ENCODE data around the gene TDRD10. TPM values are rescaled to one million over a fixed set of nuclear protein-coding genes. Genes with fewer than 3 reads are reported as not detected.
A peak's percentile ranks its signal among the peaks of the same experiment; 100 is the strongest.

Gene TDRD10
- polyA plus RNA-seq, 4 donors = 0.81 to 3.4 (median 1.6) TPM; not detected in 1

DNA sequence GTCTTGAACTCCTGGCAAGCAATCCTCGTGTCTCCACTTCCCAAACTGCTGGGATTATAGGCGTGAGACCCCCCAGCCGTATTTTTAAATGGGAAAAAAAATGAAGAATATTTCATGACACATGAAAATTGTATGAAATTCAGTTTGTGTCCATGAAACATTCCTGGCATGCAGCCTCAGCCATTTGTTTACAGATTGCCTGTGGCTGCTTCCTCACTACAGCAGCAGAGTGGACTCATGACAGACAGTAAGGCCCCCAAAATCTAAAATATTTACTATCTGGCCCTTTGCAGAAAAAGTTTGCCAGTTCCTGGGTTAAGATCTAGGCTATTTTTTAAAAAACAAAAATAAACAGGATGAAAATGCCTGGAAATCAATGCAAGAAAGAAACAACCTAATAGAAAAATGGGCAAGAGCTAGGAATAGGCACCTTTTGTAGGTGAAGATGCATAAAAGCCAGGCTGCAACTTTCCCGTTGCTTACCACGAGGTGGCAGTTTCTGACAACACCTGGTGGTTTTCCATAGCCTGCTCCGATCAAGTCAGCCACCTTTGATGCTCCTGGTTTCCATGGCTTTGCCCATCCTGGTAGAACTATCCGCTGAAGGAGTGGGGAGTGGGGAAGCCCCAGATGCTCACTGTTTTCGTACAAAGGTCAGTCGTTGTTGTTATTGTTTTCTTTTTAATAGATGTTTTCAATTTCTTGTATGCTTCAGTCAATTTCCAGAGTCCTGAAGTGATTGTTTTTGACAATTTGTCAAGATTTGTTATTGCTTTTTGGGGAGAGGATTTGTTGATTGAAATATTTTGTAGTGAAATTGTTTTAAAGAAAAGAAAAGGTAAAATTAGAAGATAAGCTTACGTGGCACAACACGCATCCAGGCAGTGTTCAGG is 32.2 kb downstream of the TDRD10 start:
- no peak for FAIRE-seq
- no peaks in the 10 kb centered on the region for H3K36me3 ChIP-seq (ENCODE audit: control insufficient read depth in 3 of 3, insufficient read depth in 2 of 3, low read depth in 1 of 3, low read length in 3 of 3)
- H3K9me3 ChIP-seq (ENCODE audit: control insufficient read depth in 2 of 2, insufficient read depth in 1 of 2, low read depth in 1 of 2, low read length in 1 of 2) = peaks cover 0 to 4% of the 10 kb centered on the region in 2 donors
- H3K4me3 ChIP-seq (ENCODE audit: low read depth in 1 of 3, low read length in 3 of 3) = no peak overlapping the region
- H3K27me3 ChIP-seq (ENCODE audit: control insufficient read depth in 3 of 3, insufficient read depth in 3 of 3, low read length in 3 of 3) = peaks cover 0 to 7% (median 2%) of the 10 kb centered on the region in 3 donors
- no peaks in the 10 kb centered on the region for H3K4me1 ChIP-seq (ENCODE audit: control insufficient read depth in 3 of 3, insufficient read depth in 2 of 3, low read depth in 1 of 3, low read length in 2 of 3)
- no peak overlapping the region for H3K27ac ChIP-seq (ENCODE audit: low read depth in 1 of 3, low read length in 2 of 3)
- 45 to 60% (median 50%) methylated on average over 11 of the region's 11 CpGs for WGBS, 3 donors
- DNase-seq = peak; percentile 58 to 68

DNA sequence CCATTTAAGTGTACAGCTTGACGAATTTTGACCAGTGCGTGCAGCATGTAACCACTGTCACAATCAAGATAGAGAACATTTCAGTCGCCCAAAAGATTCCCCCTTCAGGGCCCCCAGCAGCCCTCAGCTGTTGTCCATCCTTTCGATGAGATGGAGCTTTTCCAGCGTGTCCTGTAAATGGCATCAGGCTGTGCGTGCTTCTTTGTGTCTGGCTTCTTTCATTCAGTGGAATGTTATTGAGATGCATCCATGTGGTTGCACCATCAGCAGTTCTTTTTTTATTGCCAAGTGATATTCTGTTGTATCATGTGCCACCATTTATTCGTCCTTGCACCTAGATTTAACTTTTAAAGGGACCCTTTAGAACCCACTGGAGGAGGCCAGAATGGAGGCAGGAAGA is 34.6 kb downstream of the TDRD10 start:
- H3K4me3 ChIP-seq (ENCODE audit: low read depth in 1 of 3, low read length in 3 of 3) = no peak overlapping the region
- FAIRE-seq = no peak
- H3K9me3 ChIP-seq (ENCODE audit: control insufficient read depth in 2 of 2, insufficient read depth in 1 of 2, low read depth in 1 of 2, low read length in 1 of 2) = peaks cover 0 to 4% of the 10 kb centered on the region in 2 donors
- H3K4me1 ChIP-seq (ENCODE audit: control insufficient read depth in 3 of 3, insufficient read depth in 2 of 3, low read depth in 1 of 3, low read length in 2 of 3) = no peaks in the 10 kb centered on the region
- H3K27me3 ChIP-seq (ENCODE audit: control insufficient read depth in 3 of 3, insufficient read depth in 3 of 3, low read length in 3 of 3) = peaks cover 0 to 19% (median 2%) of the 10 kb centered on the region in 3 donors
- DNase-seq = no peak
- no peak overlapping the region for H3K27ac ChIP-seq (ENCODE audit: low read depth in 1 of 3, low read length in 2 of 3)
- no peaks in the 10 kb centered on the region for H3K36me3 ChIP-seq (ENCODE audit: control insufficient read depth in 3 of 3, insufficient read depth in 2 of 3, low read depth in 1 of 3, low read length in 3 of 3)
- 67 to 82% (median 79%) methylated on average over 7 of the region's 7 CpGs for WGBS, 3 donors

DNA sequence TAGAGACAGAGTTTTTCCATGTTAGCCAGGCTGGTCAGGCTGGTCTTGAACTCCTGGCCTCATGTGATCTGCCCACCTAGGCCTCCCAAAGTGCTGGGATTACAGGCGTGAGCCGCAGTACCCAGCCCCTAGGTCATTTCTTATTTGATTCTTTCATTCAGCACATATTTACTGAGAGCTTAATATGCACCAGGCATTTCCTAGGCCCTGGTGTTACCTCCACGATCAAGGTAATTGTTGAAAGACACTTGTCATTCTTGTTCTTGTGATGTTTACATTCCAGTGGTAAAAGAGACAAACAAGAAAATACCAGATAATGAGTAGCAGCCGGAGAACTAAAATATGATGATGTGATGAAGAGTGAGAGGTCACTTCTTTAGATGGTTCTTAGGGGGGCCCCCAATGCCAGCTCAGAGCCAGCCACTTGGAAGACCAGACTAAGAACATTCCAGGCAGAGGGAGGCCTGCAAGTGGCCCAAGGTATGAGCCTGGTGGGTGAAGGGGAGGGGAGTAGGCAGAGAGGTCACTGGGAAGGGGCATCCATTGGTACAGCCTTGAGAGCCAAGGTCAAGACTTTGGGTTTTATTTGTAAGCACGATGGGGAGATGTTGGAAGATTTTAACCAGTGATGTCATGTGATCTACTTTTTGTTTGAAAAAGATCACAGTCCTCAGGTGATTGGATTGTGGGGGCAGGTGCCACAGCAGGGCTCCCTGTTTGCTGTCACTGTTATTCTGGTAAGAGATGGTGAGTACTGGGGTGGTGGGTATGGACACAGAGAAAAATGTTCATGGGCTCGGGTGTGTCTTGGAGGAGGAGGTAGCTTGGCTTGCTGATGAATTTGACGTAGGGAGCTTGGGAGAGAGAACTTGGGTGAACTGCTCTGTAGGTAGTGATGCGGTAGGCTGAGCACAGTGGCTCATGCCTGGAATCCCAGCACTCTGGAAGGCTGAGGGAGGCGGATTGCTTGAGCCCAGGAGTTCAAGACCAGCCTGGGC is 37.8 kb downstream of the TDRD10 start:
- Histone ChIP-seq H3K36me3 (ENCODE audit: control insufficient read depth in 3 of 3, insufficient read depth in 2 of 3, low read depth in 1 of 3, low read length in 3 of 3) (no peaks in the 10 kb centered on the region), H3K9me3 (ENCODE audit: control insufficient read depth in 2 of 2, insufficient read depth in 1 of 2, low read depth in 1 of 2, low read length in 1 of 2) (peaks cover 0 to 4% of the 10 kb centered on the region in 2 donors), H3K27me3 (ENCODE audit: control insufficient read depth in 3 of 3, insufficient read depth in 3 of 3, low read length in 3 of 3) (peaks cover 0 to 28% (median 2%) of the 10 kb centered on the region in 3 donors), H3K27ac (ENCODE audit: low read depth in 1 of 3, low read length in 2 of 3) (no peak overlapping the region), H3K4me3 (ENCODE audit: low read depth in 1 of 3, low read length in 3 of 3) (no peak overlapping the region), H3K4me1 (ENCODE audit: control insufficient read depth in 3 of 3, insufficient read depth in 2 of 3, low read depth in 1 of 3, low read length in 2 of 3) (no peaks in the 10 kb centered on the region)
- FAIRE-seq (no peak), DNase-seq (no peak)
- 69 to 80% (median 77%) methylated on average over 9 of the region's 9 CpGs for WGBS, 3 donors

DNA sequence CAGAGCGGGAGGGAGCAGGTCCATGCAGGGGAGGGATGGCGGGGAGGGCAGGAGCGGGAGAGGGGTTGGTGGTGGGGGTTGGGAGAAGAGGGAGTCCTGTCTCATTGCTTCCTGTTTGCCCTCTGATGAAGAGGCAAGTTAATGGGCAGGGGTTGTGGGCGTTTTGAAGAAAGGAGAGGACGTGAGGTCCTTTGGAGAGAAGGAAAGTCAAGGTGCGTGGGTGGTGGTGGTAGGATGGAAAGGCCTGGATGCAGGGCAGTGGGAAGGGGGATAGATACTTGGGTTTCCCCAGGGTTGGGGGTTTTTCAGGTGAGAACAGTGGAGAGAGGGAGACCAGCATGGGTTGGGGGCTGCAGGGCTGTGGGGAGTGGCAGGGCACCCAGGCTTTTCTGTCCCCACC is 39.2 kb downstream of the TDRD10 start:
- WGBS, 3 donors = 45 to 56% (median 53%) methylated on average over 6 of the region's 6 CpGs
- peaks cover 0 to 28% (median 2%) of the 10 kb centered on the region in 3 donors for H3K27me3 ChIP-seq (ENCODE audit: control insufficient read depth in 3 of 3, insufficient read depth in 3 of 3, low read length in 3 of 3)
- H3K36me3 ChIP-seq (ENCODE audit: control insufficient read depth in 3 of 3, insufficient read depth in 2 of 3, low read depth in 1 of 3, low read length in 3 of 3) = no peaks in the 10 kb centered on the region
- DNase-seq (no peak), FAIRE-seq (no peak)
- H3K9me3 ChIP-seq (ENCODE audit: control insufficient read depth in 2 of 2, insufficient read depth in 1 of 2, low read depth in 1 of 2, low read length in 1 of 2) = no peaks in the 10 kb centered on the region
- no peak overlapping the region for H3K27ac ChIP-seq (ENCODE audit: low read depth in 1 of 3, low read length in 2 of 3)
- no peaks in the 10 kb centered on the region for H3K4me1 ChIP-seq (ENCODE audit: control insufficient read depth in 3 of 3, insufficient read depth in 2 of 3, low read depth in 1 of 3, low read length in 2 of 3)
- no peak overlapping the region for H3K4me3 ChIP-seq (ENCODE audit: low read depth in 1 of 3, low read length in 3 of 3)

DNA sequence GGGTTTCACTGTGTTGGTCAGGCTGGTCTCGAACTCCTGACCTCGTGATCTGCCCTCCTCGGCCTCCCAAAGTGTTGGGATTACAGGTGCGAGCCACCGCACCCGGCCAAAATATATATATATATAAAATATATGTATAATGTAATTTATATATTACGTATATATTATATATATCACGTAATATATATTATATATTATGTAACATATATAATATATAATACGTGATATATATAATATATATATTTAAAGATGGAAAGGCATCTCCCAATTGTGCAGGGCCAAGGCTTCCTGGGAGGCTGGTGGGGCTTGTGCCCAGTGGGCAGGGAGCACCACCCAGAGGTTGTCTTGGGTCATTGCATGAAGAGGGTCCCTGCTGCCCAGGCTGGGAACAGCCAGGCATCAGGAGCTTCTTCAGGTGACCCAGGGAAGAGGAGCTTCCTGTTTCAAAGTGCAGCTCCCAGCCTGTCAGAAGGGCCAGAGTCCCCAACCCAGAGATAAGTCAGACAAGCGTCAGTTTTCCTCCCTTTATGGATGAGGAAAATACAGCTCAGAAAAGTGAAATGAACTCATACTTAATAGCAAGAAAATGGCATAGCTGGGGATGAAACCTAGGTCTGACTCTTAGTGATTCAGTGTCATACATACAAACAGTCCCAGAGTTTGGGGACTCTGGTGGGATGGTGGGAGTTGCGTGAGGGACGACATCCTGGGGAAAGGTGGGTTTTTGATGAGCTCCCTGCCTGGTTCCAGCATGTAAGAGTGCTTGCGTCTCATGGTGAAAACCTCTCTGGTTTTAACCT is 44.4 kb downstream of the TDRD10 start:
- H3K4me1 ChIP-seq (ENCODE audit: control insufficient read depth in 3 of 3, insufficient read depth in 2 of 3, low read depth in 1 of 3, low read length in 2 of 3) = peaks cover 0 to 8% (median 3%) of the 10 kb centered on the region in 3 donors
- 79 to 84% (median 81%) methylated on average over 13 of the region's 13 CpGs for WGBS, 3 donors
- H3K27ac ChIP-seq (ENCODE audit: low read depth in 1 of 3, low read length in 2 of 3) = peak overlapping the region in 1 of 3 donors; percentile 49
- no peaks in the 10 kb centered on the region for H3K9me3 ChIP-seq (ENCODE audit: control insufficient read depth in 2 of 2, insufficient read depth in 1 of 2, low read depth in 1 of 2, low read length in 1 of 2)
- H3K36me3 ChIP-seq (ENCODE audit: control insufficient read depth in 3 of 3, insufficient read depth in 2 of 3, low read depth in 1 of 3, low read length in 3 of 3) = peaks cover 9 to 27% (median 10%) of the 10 kb centered on the region in 3 donors
- no peak for FAIRE-seq
- no peak overlapping the region for H3K4me3 ChIP-seq (ENCODE audit: low read depth in 1 of 3, low read length in 3 of 3)
- H3K27me3 ChIP-seq (ENCODE audit: control insufficient read depth in 3 of 3, insufficient read depth in 3 of 3, low read length in 3 of 3) = peaks cover 0 to 9% (median 0%) of the 10 kb centered on the region in 3 donors
- DNase-seq = peak; percentile 61 to 83

DNA sequence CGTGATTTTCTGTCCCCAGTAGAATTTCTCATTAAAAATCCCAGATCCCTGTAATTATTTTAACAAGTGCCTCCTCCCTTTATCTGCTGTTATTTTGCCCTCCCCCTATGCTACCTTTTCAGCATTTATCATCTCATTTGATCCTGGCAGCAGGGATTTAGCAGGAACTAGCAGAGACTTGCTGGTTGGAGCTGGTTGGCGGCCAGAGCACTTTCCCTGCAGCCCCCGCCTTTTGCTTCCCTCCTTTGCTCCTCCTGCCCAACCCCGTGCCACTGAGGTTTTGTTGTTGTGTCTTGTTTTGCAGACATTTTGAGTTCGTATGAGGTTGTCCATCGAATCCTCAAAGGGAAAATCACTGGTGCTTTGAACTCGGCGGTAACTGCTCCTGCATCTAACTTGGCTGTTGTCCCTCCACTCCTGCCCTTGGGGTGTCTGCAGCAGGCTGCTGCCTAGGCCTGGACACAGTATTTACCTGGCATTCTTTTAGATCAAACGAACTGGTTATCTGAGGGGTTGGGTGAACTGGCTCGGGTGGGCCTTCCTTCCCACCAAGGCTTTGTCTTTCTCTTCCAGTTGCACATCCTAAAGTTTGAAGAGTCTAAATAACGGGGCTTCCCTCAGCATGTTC is 45.2 kb downstream of the TDRD10 start:
- H3K36me3 ChIP-seq (ENCODE audit: control insufficient read depth in 3 of 3, insufficient read depth in 2 of 3, low read depth in 1 of 3, low read length in 3 of 3) = peaks cover 14 to 34% (median 17%) of the 10 kb centered on the region in 3 donors
- 67 to 71% (median 69%) methylated on average over 11 of the region's 11 CpGs for WGBS, 3 donors
- no peak overlapping the region for H3K4me3 ChIP-seq (ENCODE audit: low read depth in 1 of 3, low read length in 3 of 3)
- H3K9me3 ChIP-seq (ENCODE audit: control insufficient read depth in 2 of 2, insufficient read depth in 1 of 2, low read depth in 1 of 2, low read length in 1 of 2) = no peaks in the 10 kb centered on the region
- peak overlapping the region in 1 of 3 donors; percentile 49 for H3K27ac ChIP-seq (ENCODE audit: low read depth in 1 of 3, low read length in 2 of 3)
- DNase-seq = no peak
- FAIRE-seq = no peak
- peaks cover 0 to 8% (median 4%) of the 10 kb centered on the region in 3 donors for H3K4me1 ChIP-seq (ENCODE audit: control insufficient read depth in 3 of 3, insufficient read depth in 2 of 3, low read depth in 1 of 3, low read length in 2 of 3)
- peaks cover 0 to 9% (median 0%) of the 10 kb centered on the region in 3 donors for H3K27me3 ChIP-seq (ENCODE audit: control insufficient read depth in 3 of 3, insufficient read depth in 3 of 3, low read length in 3 of 3)

DNA sequence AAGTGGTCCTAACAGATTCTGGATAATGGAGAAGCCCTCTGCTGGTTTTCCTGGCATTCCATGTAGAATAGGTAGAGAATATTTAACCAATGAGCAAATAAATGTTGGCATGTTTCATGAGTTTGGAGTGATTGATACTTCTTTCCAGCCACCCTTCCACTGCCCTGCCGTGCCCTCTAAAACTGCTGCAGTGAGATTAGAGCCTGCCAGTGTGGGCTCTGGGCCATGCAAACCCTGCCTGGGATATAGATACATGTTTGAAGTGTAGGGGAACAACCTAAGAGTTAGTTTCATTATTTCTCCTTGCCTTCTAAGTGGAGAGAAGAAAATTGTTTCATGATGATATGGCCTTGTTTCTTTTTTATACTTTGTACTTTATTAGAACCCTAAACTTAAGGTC is 46.0 kb downstream of the TDRD10 start:
- peaks cover 20 to 41% (median 25%) of the 10 kb centered on the region in 3 donors for H3K36me3 ChIP-seq (ENCODE audit: control insufficient read depth in 3 of 3, insufficient read depth in 2 of 3, low read depth in 1 of 3, low read length in 3 of 3)
- no peak overlapping the region for H3K4me3 ChIP-seq (ENCODE audit: low read depth in 1 of 3, low read length in 3 of 3)
- peaks cover 0 to 4% (median 0%) of the 10 kb centered on the region in 3 donors for H3K27me3 ChIP-seq (ENCODE audit: control insufficient read depth in 3 of 3, insufficient read depth in 3 of 3, low read length in 3 of 3)
- no peak overlapping the region for H3K27ac ChIP-seq (ENCODE audit: low read depth in 1 of 3, low read length in 2 of 3)
- DNase-seq (peak; percentile 16 to 25), FAIRE-seq (no peak)
- peaks cover 0 to 8% (median 4%) of the 10 kb centered on the region in 3 donors for H3K4me1 ChIP-seq (ENCODE audit: control insufficient read depth in 3 of 3, insufficient read depth in 2 of 3, low read depth in 1 of 3, low read length in 2 of 3)
- WGBS, 3 donors = 13 to 33% (median 13%) methylated on average over 1 of the region's 1 CpG
- H3K9me3 ChIP-seq (ENCODE audit: control insufficient read depth in 2 of 2, insufficient read depth in 1 of 2, low read depth in 1 of 2, low read length in 1 of 2) = no peaks in the 10 kb centered on the region
